Adipocyte (in vitro differentiated cells): ENCODE data around the gene CRHR1.

Source experiments
- DNase-seq: peaks from one replicate; pipeline ENCODE4 v3.0.0-alpha.2; 2015; ENCODE audit warnings: low read depth
- H3K27me3 ChIP-seq: replicated peaks from 2 replicates; pipeline ENCODE4 v1.7.0; 2013; ENCODE audit warnings: mild to moderate bottlenecking, low read length, moderate library complexity; ENCODE audit not compliant: control insufficient read depth, insufficient read depth
- H3K36me3 ChIP-seq: 2 replicates; pipeline ENCODE4 v1.7.0; 2013; ENCODE audit warnings: low read length, mild to moderate bottlenecking, moderate library complexity; ENCODE audit not compliant: control insufficient read depth, insufficient read depth, severe bottlenecking
- H3K4me1 ChIP-seq: 2 replicates; pipeline ENCODE4 v1.7.0; 2013; ENCODE audit warnings: mild to moderate bottlenecking, low read length, moderate library complexity; ENCODE audit not compliant: control insufficient read depth, insufficient read depth
- H3K4me3 ChIP-seq: 2 replicates; pipeline ENCODE4 v1.7.0; 2013; ENCODE audit warnings: mild to moderate bottlenecking, low read length, moderate library complexity
- H3K9ac ChIP-seq: 2 replicates; pipeline ENCODE4 v1.7.0; 2013; ENCODE audit warnings: mild to moderate bottlenecking, low read length, moderate library complexity
- H3K9me3 ChIP-seq: 2 replicates; pipeline ENCODE4 v1.7.0; 2013; ENCODE audit warnings: mild to moderate bottlenecking, low read length, moderate library complexity; ENCODE audit not compliant: control insufficient read depth

Gene CRHR1

DNA sequence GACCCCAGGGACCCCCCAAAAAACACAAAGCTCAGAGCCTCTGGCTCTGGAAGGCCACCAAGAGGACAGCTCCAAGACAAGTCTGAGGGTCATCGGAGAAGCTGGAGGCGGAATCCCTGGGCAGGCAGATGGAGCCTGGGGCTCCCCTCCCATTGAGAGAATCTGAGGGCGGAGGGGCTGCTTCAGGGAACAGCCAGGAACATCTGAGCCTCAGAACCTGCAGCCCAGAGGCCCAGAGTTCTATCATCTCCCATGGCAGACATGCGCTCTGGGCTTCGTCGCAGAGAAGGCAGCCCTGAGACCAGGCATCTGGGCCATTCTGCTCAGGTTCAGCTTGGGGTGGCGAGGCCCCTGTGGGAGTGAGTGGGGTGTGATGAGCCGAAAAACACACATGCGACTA, 53.5 kb downstream of the CRHR1 start:
- no peak for DNase-seq
- Histone ChIP-seq H3K4me3 (no peak overlapping the region), H3K9me3 (no peaks in the 10 kb centered on the region), H3K27me3 (peaks cover 51% of the 10 kb centered on the region), H3K9ac (no peak overlapping the region), H3K36me3 (no peaks in the 10 kb centered on the region), H3K4me1 (peaks cover 3% of the 10 kb centered on the region)

DNA sequence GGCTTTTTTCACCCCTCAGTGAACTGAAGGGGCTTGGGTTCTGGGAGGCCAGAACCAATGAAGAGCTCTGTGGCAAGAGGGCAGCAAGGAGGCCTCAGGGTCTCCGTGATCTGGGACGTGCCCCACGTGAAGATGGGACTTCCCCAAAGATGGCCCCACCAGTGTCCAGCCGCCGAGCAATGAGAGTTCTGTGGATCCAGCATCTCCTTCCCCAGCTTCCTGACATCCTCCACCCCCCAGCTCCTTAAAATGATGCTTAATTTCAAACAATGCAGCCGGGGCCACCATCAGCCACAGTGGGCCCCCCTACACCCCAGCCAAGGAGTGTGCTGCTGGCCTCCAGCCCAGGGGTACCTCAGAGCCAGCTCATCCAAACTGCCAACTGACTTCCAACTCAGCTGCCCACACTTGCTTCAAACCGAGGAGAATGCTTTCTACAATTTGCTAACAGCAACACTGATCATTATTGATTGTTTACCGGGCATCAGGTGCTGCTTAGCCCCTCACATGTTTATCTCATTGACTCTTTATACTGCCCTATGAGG, 54.7 kb downstream of the CRHR1 start:
- no peak for DNase-seq
- H3K27me3 ChIP-seq: peaks cover 49% of the 10 kb centered on the region
- peaks cover 3% of the 10 kb centered on the region for H3K4me1 ChIP-seq
- no peaks in the 10 kb centered on the region for H3K9me3 ChIP-seq
- H3K4me3 ChIP-seq: no peak overlapping the region
- no peak overlapping the region for H3K9ac ChIP-seq
- no peaks in the 10 kb centered on the region for H3K36me3 ChIP-seq

DNA sequence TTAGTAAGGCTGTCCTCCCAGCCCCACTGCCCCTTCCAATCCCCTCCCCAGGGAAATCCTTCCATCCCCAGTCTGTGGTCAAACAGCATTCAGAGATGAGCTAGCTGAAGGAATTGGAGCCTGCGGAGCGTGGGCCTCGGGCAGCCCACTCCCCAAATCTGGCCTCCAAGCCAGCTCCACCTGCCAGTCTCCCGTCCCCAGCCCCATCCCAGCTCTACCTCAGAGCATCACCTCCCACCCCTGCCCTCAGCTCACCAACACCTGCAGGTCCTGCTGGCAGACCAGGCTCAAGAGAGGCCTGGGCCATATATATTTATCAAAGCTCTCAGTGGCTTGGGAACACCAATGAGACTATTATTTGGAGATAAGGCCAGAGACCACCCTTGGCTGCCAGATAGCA, 55.3 kb downstream of the CRHR1 start:
- no peak for DNase-seq
- Histone ChIP-seq H3K36me3 (no peaks in the 10 kb centered on the region), H3K27me3 (peaks cover 55% of the 10 kb centered on the region)

DNA sequence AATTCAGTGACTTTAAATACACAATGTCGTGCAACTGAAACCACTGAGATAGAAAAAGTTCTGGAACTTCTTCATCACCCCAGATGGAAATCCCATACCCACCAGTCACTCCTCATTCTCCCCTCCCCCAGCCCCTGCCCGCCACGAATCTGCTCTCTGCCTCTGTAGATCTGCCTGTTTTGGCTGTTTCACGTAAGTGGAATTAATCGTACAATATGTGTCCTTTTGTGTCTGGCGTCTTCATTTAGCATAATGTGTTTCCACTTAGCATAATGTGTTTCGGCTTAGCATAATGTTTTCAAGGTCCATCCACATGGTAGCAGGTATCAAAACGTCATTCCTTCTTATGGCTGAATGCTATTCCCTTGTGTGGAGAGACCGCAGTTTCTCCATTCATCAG, 57.1 kb downstream of the CRHR1 start:
- Histone ChIP-seq H3K4me3 (no peak overlapping the region), H3K27me3 (peaks cover 65% of the 10 kb centered on the region), H3K4me1 (peaks cover 3% of the 10 kb centered on the region), H3K9ac (no peak overlapping the region), H3K36me3 (no peaks in the 10 kb centered on the region), H3K9me3 (no peaks in the 10 kb centered on the region)
- no peak for DNase-seq

More for the DNA sequence above, 55.3 kb downstream of the CRHR1 start:
- no peak overlapping the region for H3K9ac ChIP-seq
- no peaks in the 10 kb centered on the region for H3K9me3 ChIP-seq
- peaks cover 3% of the 10 kb centered on the region for H3K4me1 ChIP-seq
- no peak overlapping the region for H3K4me3 ChIP-seq

DNA sequence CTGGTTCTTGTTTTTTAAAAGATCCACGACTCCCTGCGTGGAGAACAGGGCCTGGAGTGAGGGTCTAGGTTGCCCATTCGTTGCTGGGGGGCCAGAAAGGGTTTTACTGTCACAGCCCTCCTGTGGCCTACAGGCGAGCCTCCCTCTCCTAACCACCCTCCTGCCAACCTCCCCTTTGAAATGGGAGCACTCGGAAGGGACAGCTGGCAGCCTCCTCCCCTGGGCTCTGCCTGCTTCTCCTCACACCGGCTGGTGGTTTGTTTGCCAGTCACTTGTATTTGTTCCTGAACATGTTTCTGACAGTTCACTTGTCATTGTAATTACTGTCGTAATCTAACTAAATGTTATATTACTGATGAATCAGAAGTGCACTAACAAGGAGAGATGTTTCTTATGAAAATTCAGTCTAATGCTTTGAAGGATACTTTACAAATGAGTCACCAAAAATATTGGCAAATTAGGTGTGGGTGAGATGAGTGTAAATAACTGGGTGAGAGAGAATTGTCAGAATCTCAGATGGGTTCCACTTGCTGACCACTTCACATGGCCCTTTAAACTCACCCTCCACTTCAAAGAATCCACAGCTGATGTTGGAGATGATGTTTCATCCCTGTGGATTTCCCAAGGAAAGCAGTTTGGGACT, 57.9 kb downstream of the CRHR1 start:
- Histone ChIP-seq H3K9me3 (no peaks in the 10 kb centered on the region), H3K9ac (no peak overlapping the region), H3K4me3 (no peak overlapping the region), H3K4me1 (peaks cover 3% of the 10 kb centered on the region), H3K36me3 (no peaks in the 10 kb centered on the region), H3K27me3 (peaks cover 59% of the 10 kb centered on the region)
- no peak for DNase-seq

DNA sequence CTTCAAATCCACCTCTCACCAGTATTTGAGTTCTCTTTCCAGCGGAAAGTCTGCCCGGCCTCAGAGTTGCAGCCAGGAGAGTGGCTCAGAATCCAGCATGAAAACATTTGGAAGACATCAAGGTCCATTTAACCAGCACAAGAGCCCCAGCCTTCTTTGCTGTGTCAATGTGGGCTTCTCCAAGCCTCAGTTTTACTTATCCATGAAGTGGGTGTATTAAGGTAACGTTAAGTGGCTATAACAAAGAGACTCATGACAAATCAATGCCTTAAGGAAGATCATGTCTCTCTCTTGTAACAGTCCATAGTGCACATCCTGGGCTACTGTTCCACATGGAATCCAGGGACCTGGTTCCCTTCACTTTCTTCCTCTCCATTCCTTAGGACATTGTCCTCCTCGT, 59.6 kb downstream of the CRHR1 start:
- H3K36me3 ChIP-seq: no peaks in the 10 kb centered on the region
- H3K4me3 ChIP-seq: no peak overlapping the region
- peaks cover 3% of the 10 kb centered on the region for H3K4me1 ChIP-seq
- no peaks in the 10 kb centered on the region for H3K9me3 ChIP-seq
- no peak overlapping the region for H3K9ac ChIP-seq
- DNase-seq: no peak
- peaks cover 50% of the 10 kb centered on the region for H3K27me3 ChIP-seq

DNA sequence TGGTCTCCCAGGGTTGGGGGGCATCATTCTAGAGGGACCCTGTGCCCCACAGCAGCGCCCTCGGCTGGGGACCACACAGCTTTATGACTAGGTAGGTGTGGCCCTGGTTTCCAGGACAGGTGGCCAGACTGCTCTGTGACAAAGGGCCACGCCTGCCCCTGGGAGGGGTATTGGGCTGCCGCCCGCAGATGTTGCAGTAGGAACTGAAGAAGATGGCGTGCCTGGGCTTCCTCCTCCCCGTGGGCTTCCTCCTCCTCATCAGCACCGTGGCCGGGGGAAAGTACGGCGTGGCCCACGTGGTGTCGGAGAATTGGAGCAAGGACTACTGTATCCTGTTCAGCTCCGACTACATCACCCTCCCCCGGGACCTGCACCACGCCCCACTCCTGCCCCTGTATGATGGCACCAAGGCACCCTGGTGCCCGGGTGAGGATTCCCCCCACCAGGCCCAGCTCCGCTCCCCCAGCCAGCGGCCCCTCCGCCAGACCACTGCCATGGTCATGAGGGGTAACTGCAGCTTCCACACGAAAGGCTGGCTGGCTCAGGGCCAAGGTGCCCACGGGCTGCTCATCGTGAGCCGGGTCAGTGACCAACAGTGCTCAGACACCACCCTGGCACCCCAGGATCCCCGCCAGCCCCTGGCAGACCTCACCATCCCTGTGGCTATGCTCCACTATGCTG, 60.7 kb downstream of the CRHR1 start, which contains the start of gene SPPL2C:
TSS of gene SPPL2C (plus strand) at position 187 of the 681 bp plus-strand sequence. CDS start at position 213, 26 bp downstream.
- Histone ChIP-seq H3K27me3 (peaks cover 43% of the 10 kb centered on the region), H3K4me1 (peaks cover 3% of the 10 kb centered on the region), H3K9me3 (no peaks in the 10 kb centered on the region), H3K36me3 (no peaks in the 10 kb centered on the region), H3K4me3 (no peak within 1 kb of the TSS), H3K9ac (no peak within 1 kb of the TSS)
- no peak for DNase-seq

DNA sequence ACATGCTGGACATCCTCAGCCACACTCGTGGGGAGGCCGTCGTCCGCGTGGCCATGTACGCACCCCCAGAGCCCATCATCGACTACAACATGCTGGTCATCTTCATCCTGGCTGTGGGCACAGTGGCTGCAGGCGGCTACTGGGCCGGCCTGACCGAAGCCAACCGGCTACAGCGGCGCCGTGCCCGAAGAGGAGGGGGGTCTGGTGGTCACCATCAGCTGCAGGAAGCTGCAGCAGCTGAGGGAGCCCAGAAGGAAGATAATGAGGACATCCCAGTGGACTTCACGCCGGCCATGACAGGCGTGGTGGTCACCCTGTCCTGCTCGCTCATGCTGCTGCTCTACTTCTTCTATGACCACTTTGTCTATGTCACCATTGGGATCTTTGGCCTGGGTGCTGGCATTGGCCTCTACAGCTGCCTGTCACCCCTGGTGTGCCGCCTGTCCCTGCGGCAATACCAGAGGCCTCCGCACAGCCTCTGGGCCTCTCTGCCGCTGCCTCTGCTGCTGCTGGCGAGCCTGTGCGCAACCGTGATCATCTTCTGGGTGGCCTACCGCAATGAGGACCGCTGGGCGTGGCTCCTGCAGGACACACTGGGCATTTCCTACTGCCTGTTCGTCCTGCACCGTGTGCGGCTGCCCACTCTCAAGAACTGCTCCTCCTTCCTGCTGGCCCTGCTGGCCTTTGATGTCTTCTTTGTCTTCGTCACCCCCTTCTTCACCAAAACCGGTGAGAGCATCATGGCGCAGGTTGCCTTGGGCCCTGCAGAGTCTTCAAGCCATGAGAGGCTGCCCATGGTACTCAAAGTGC, 61.5 kb downstream of the CRHR1 start:
- Histone ChIP-seq H3K9me3 (no peaks in the 10 kb centered on the region), H3K36me3 (no peaks in the 10 kb centered on the region), H3K27me3 (peaks cover 41% of the 10 kb centered on the region), H3K4me3 (no peak overlapping the region), H3K9ac (no peak overlapping the region), H3K4me1 (peaks cover 3% of the 10 kb centered on the region)
- DNase-seq: no peak

DNA sequence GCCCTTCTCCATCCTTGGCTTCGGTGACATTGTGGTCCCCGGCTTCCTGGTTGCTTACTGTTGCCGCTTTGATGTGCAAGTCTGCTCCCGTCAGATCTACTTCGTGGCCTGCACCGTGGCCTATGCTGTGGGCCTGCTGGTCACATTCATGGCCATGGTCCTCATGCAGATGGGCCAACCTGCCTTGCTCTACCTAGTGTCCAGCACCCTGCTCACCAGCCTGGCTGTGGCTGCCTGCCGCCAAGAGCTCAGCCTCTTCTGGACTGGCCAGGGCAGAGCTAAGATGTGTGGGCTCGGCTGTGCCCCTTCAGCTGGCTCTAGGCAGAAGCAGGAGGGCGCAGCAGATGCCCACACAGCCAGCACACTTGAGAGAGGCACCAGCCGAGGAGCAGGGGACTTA, 62.1 kb downstream of the CRHR1 start:
- H3K4me1 ChIP-seq: peaks cover 3% of the 10 kb centered on the region
- H3K4me3 ChIP-seq: no peak overlapping the region
- peaks cover 41% of the 10 kb centered on the region for H3K27me3 ChIP-seq
- no peaks in the 10 kb centered on the region for H3K36me3 ChIP-seq
- H3K9ac ChIP-seq: no peak overlapping the region
- no peaks in the 10 kb centered on the region for H3K9me3 ChIP-seq
- DNase-seq: no peak

DNA sequence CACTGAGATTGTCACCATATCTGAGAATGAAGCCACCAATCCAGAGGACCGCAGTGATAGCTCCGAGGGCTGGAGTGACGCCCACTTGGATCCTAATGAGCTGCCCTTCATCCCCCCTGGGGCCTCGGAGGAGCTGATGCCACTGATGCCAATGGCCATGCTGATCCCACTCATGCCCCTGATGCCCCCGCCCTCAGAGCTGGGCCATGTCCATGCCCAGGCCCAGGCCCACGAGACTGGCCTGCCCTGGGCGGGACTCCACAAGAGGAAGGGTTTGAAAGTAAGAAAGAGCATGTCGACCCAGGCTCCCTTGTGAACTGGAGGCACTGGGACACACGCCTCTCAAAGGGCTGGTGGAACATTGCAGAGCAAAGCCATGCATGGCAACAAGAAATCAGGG, 62.5 kb downstream of the CRHR1 start:
- no peak for DNase-seq
- Histone ChIP-seq H3K9me3 (no peaks in the 10 kb centered on the region), H3K27me3 (peaks cover 41% of the 10 kb centered on the region), H3K4me1 (peaks cover 3% of the 10 kb centered on the region), H3K36me3 (no peaks in the 10 kb centered on the region), H3K4me3 (no peak overlapping the region), H3K9ac (no peak overlapping the region)

DNA sequence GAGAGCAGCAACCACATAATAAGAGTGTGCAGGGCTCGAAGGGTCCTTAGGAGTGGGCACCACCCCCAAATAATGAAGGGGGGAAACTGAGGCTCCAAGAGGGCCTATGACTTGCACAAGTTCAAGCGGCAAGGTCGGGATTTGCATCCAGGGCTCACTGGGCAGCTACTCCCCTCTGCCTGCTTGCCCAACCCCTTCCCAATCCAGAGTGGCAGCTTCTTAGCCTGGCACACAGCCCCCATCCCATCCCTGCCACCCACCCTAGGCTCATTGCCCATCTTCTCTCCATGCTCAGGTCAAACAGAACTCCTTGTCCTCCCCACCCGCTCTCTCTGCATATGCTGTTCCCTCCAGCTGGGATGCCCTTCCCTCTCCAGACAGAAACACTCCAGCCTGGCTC, 63.0 kb downstream of the CRHR1 start:
- Histone ChIP-seq H3K27me3 (peaks cover 46% of the 10 kb centered on the region), H3K4me1 (no peaks in the 10 kb centered on the region), H3K36me3 (no peaks in the 10 kb centered on the region), H3K9ac (no peak overlapping the region), H3K9me3 (no peaks in the 10 kb centered on the region), H3K4me3 (no peak overlapping the region)
- DNase-seq: no peak
